NCI-H446 (cell line): Measurements from ENCODE around the gene TMC8.
A peak's percentile ranks its signal among the peaks of the same experiment; 100 is the strongest.

Experiments used
- DNase-seq, 2 experiments: peaks; one replicate each; lab custom pipeline; 2025; lab: John Stamatoyannopoulos, UW

Gene TMC8

DNA sequence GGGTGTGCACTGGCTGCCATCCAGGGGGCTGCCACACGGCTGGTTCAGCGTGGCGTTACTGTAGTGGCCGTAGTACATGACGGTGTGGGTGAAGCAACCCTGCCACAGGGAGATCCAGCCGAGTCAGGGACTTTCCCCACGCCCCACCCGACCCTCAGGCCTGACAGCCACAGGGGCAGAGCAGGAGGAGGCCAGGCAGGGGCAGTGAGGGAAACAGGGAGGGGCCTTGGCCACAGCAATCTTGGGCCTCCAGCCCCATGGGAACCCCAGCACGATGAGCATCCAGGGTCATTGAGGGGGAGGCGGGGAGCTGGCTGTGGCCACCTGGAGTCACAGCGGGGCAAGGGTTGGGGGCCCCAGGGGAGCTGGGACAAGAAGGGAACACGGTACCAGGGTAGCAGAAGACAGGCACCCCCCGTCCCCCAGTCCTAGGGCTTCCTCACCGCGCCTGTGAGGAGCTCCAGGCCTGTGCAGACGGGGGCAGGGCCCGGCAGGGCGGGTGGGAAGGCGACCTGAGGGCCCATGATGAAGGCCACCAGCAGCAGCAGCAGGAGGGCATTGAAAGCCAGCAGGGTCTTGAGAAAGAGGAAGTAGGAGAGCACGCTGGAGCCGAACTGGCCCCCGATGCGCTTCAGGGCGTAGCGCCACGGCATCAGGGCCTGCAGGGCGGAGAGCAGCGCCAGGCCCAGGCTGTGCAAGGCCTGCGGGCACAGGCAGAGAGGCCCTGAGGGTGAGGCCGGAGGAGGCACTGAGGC is 6.3 kb upstream of the TMC8 start:
- no peak for DNase-seq

- DNase-seq = no peak
These were observed 5.8 kb upstream of the TMC8 start for GRCh38 chr17:78124836-78125137.

DNA sequence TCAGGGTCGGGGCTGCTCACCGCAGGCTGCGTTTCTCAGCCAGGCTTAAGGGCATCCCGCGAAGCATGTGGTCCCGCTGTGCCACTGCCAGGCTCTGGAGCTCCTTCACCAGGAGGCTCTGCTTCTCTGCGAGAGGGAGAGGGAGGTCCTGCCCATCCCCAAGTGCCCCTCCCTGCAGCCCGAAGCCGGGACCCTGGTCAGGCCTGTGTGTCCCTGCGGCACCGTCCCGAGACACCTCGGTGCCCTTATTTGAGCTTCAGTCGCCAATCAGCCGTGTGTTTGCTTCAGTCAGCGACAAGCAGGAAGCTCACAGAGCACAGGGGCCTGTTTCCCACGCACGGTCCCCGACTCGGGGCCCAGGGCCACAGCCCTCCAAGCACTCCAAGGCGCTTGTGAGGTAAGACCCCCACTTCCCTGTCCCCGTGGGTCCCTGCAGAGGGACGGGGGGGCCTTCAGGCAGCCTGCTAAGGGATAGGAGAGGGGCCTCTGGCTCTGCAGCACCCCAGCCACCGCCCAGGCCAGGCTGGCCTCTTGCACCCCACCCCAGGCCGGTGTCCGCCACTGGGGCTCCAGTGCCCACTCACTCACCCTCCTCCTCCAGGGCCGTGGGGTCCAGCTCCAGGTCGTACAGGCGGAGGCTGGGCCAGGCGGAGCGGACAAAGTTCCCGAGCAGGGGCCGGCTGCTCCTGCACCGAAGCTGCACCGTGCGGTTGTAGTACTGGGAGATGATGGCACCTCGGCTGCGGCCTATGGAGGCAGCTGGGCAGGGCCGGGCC is 5.2 kb upstream of the TMC8 start:
- no peak for DNase-seq

DNA sequence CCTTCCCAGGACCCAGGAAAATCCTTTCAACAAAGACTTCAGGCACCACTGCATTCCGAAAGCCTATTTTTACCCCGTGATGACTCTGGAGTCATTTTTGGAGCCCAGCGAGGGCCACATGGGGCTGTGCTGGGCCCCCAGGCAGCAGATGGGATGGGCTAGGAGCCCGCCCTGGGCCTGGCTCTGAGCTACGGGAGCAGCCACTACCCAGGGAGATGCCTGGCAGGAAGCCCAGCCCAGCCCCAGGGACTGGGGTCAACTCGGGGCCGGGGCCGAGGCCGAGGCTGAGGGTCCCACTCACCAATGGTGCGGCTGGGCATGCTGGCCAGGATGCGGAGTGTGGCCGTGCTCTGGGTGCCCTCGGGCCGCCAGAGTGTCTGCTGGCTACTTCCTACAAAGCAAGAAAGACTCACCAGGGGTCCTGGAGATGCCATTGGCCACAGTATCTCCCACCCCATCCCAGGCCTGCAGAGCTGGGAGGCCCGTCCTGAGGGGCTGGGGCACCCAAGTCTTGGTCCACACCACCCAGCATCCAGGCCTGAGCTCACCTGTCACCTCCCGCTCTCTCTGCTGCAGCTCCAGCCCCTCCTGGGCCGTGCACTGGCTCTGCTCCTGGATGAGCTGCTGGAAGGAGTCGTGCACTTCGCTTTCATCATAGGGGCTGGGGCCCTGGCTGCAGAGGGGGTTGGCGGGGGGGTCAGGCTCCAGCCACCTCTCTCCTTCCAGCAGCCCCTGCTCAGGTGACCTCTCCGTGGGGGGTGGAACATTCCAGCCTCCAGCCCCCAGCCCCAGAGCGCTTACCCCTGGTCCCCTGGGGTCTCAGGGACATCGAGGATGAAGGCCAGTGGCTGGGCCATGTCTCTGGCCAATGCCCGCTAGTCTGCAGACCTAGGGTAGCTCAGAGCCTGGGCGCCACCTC is 4.3 kb upstream of the TMC8 start:
- DNase-seq = peak; percentile 26 to 76

- DNase-seq = no peak
These were observed 3.7 kb upstream of the TMC8 start for GRCh38 chr17:78126895-78127238.

- no peak for DNase-seq
These were observed 3.2 kb upstream of the TMC8 start for GRCh38 chr17:78127239-78127887.

- DNase-seq = no peak
These were observed 2.6 kb upstream of the TMC8 start for GRCh38 chr17:78127888-78128550.

DNA sequence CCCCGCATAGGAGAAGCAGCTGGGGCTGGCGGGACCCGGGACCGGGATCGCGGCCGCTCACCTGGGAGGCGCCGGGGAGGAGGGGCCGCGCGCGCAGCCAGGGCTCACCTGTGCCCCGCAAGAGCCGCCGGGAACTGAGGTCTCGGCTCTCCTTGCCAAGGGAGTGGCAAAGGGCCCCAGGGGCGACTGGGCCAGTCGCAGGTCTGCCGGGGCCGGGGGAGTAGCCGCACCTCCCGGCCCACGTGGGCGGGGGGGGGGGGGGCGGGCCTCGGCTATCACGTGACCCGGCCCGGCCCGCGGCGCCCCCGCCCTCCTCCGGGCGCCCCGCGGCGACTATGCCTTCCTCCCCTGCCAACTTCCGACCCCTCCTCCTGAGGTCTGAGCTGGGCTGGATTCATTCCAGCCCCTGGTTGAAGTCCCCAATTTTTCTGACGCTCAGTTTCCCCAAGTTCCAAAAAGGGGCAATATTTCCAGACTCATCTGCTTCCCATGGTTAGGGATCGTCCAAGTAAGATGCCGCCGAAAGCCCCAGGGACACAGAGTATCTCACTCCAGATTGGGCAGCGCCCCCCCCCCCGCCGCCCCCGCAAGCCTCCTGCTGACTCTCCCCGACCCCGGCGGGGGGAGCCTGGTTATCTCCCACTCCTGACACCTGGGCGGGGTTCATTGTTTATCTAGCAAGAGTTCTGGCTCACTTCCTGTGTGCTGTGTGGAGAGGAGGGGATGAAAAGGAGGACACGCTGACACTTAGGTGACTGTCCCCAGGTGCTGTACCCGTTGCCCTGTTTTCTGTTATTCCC is 1.8 kb upstream of the TMC8 start, which contains the start of gene TMC6:
Gene TMC6, minus strand, starts transcription at position 205 of the 800 bp plus-strand sequence. CDS start 1,923 bp downstream, outside the sequence.
- peak in 1 of 2 experiments; percentile 60 for DNase-seq

DNA sequence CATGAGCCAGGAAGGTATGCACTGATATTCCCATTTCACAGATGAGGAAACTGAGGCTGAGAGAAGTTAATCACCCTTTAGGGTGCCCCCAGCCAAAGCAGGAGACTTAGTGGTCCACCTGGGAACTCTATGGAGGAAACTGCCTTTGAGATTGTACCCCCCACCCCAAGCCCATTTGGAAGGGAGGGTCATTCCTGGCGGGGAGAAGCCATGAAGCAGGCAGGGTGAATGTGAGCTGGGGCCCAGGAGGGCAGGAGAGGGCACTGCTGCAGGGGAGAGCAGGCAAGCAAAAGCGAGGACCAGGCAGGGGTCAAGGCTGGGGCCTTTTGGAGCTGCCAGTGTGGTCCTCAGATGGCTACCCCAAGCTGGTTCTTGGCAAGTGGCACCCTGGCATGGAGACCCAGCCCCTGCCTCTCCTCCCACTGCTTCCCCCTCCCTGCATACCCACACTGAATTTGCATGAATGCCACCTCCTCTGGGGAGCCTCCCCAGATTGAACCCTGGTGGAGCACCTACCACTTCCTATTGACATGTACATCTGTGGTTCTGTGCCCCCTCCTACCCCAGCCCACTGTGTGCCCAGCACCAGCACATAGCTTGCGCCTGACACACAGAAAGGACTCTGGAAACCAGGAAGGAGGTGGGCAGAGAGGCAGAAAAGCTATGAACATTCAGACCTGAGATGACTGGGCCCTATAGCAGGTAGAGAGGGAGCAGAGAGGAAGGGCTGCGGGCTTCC is 1.1 kb upstream of the TMC8 start:
- DNase-seq = no peak

- DNase-seq = no peak
These were observed 508 bp upstream of the TMC8 start for GRCh38 chr17:78130090-78130436.

- DNase-seq = no peak
These were observed 857 bp downstream of the TMC8 start for GRCh38 chr17:78131172-78132083.

GRCh38 chr17:78132084-78132676 is 1.6 kb downstream of the TMC8 start:
- DNase-seq = no peak

GRCh38 chr17:78132767-78133178 is 2.2 kb downstream of the TMC8 start:
- no peak for DNase-seq

- DNase-seq = no peak
These were observed 2.8 kb downstream of the TMC8 start for GRCh38 chr17:78133179-78133951.

DNA sequence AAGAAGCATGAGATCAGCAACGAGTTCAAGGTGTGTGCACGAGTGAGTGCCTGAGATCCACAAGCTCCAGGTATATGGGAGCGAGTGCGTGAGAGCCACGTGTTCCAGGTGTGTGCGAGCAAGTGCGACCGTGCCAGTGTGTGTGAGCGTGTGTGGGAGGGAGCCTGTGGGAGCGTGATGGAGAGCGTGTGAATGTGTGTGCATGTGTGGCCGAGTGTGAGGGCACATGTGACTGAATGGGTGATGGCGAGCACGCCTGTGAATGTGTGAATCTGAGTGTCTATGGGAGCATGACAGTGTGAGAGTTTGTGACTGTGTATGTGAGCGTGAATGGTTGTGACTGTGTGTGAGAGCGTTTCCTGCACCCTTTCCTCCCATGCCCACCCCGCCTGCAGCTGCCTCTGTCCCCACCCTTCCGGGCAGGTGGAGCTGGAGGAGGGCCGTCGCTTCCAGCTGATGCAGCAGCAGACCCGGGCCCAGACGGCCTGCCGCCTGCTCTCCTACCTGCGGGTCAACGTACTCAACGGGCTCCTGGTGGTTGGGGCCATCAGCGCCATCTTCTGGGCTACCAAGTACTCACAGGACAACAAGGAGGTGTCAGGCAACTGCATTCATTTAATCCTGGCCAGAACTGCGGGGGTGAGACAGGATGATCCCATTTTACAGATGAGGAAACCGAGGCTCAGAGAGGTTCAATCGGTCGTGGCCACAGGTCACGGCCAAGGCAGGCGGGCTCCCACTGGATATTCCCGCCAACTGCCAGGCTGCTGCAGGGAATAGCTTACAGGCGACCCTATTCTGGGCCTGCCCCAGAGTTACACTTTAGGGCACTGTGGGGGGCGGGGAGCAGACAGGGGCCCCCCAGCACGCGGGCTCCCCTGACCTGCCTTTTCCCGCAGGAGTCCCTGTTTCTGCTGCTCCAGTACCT is 3.7 kb downstream of the TMC8 start:
- DNase-seq = no peak

- no peak for DNase-seq
These were observed 4.4 kb downstream of the TMC8 start for GRCh38 chr17:78134899-78135385.
